Measurements from ENCODE around the gene AIMP1.

- TF ChIP-seq, protein P1, sequence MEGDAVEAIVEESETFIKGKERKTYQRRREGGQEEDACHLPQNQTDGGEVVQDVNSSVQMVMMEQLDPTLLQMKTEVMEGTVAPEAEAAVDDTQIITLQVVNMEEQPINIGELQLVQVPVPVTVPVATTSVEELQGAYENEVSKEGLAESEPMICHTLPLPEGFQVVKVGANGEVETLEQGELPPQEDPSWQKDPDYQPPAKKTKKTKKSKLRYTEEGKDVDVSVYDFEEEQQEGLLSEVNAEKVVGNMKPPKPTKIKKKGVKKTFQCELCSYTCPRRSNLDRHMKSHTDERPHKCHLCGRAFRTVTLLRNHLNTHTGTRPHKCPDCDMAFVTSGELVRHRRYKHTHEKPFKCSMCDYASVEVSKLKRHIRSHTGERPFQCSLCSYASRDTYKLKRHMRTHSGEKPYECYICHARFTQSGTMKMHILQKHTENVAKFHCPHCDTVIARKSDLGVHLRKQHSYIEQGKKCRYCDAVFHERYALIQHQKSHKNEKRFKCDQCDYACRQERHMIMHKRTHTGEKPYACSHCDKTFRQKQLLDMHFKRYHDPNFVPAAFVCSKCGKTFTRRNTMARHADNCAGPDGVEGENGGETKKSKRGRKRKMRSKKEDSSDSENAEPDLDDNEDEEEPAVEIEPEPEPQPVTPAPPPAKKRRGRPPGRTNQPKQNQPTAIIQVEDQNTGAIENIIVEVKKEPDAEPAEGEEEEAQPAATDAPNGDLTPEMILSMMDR (conservative IDR thresholded peaks at IDR 0.05) = no peak
- TF ChIP-seq ZFX (IDR thresholded peaks at IDR 0.05) = no peak
These were observed 16.4 kb upstream of the AIMP1 start for GRCh38 chr4:106299977-106300376.

All from C4-2B (cell line).